Epithelial cell of proximal tubule (primary cell): Measurements from ENCODE around the gene OTULIN. TPM values are rescaled to one million over a fixed set of nuclear protein-coding genes. Genes with fewer than 3 reads are reported as not detected.

ENCODE experiments used
- DNase-seq: peaks from one replicate; pipeline ENCODE4 v3.0.0-alpha.2; 2011; ENCODE audit warnings: low read depth
- H3K4me3 ChIP-seq: 2 replicates; pipeline ENCODE4 v1.5.1; 2011; ENCODE audit warnings: low read depth, mild to moderate bottlenecking, low read length
- CTCF ChIP-seq: conservative IDR thresholded peaks from 2 replicates; pipeline ENCODE4 v1.5.1; 2012; ENCODE audit warnings: low read depth, mild to moderate bottlenecking, low read length
- total RNA-seq: library from RNA; depleted of rRNA; stranded (reverse); fragments of >200 nt; gene quantifications from 2 replicates; pipeline ENCODE4 v1.2.3, GENCODE V29; 2015

The OTULIN gene
- total RNA-seq, 1 donor from 2014 or later = 32.9 TPM

GRCh38 chr5:14723701-14724132 is 59.2 kb downstream of the OTULIN start:
- H3K4me3 ChIP-seq = no peak overlapping the region
- no peak for TF ChIP-seq CTCF
- no peak for DNase-seq

- no peak for DNase-seq
- no peak for TF ChIP-seq CTCF
- no peak overlapping the region for H3K4me3 ChIP-seq
Measured at GRCh38 chr5:14724633-14725032, 60.1 kb downstream of the OTULIN start.

- TF ChIP-seq CTCF = no peak
- DNase-seq = no peak
- H3K4me3 ChIP-seq = no peak overlapping the region
Measured at GRCh38 chr5:14726066-14726838, 61.7 kb downstream of the OTULIN start.

GRCh38 chr5:14727428-14727865 is 62.9 kb downstream of the OTULIN start:
- TF ChIP-seq CTCF = peak; percentile 99
- no peak for DNase-seq
- no peak overlapping the region for H3K4me3 ChIP-seq

- TF ChIP-seq CTCF = no peak
Measured at GRCh38 chr5:14727928-14728458, 63.5 kb downstream of the OTULIN start.

GRCh38 chr5:14728459-14728938 is 64.0 kb downstream of the OTULIN start:
- no peak overlapping the region for H3K4me3 ChIP-seq
- no peak for DNase-seq
- TF ChIP-seq CTCF = no peak

More at GRCh38 chr5:14727928-14728458, 63.5 kb downstream of the OTULIN start:
- H3K4me3 ChIP-seq = no peak overlapping the region
- DNase-seq = no peak
